A673 (cell line): ENCODE results near the gene KIF3A.

Experiments
- EZH2 ChIP-seq: fragments of 200-600 bp; sonication (generic); IDR thresholded peaks from 2 replicates; pipeline ENCODE4 v1.6.1; 2017; ENCODE audit warnings: borderline replicate concordance, low read depth, mild to moderate bottlenecking, mixed read lengths, antibody characterized with exemption, low read length; ENCODE audit not compliant: poor library complexity, severe bottlenecking
- TF ChIP-seq, protein P1 (sequence below): fragments of 300-800, 200-600 bp; sonication (generic); conservative IDR thresholded peaks from 2 replicates; pipeline ENCODE4 v1.5.1; 2017; ENCODE audit warnings: low read depth, mild to moderate bottlenecking, antibody characterized with exemption, low read length, moderate library complexity, mixed read lengths

DNA sequence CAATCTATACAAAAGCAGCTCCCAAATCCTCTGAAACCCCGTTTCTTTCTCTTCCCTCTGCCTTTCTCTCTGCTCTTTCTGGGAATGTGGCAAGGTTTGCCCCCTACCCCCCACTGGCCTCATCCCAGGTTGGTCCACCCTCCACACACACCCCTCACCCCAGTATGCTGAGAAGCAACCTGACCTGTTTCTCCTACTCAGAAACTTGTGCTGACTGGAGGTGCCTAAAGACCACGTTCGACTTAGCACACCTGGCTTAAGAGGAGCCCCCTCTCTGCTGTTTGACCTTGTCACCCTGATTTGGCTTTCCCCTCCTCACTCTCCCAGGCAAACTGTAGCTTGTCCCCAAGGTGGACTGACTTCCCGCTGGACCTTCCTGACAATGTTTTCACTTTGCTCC lies 40.8 kb upstream of the KIF3A start:
- TF ChIP-seq EZH2 = no peak
- TF ChIP-seq, protein P1, sequence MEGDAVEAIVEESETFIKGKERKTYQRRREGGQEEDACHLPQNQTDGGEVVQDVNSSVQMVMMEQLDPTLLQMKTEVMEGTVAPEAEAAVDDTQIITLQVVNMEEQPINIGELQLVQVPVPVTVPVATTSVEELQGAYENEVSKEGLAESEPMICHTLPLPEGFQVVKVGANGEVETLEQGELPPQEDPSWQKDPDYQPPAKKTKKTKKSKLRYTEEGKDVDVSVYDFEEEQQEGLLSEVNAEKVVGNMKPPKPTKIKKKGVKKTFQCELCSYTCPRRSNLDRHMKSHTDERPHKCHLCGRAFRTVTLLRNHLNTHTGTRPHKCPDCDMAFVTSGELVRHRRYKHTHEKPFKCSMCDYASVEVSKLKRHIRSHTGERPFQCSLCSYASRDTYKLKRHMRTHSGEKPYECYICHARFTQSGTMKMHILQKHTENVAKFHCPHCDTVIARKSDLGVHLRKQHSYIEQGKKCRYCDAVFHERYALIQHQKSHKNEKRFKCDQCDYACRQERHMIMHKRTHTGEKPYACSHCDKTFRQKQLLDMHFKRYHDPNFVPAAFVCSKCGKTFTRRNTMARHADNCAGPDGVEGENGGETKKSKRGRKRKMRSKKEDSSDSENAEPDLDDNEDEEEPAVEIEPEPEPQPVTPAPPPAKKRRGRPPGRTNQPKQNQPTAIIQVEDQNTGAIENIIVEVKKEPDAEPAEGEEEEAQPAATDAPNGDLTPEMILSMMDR = no peak
